ENCODE measurements around the gene DCAF10. TPM values are rescaled to one million over a fixed set of nuclear protein-coding genes. Genes with fewer than 3 reads are reported as not detected.

The DCAF10 gene
- total RNA-seq, 2 experiments from 2014 or later: 12.8 to 20.8 TPM

GRCh38 chr9:37839496-37840461 is 39.2 kb downstream of the DCAF10 start:
- no TSS peak for BruUV-seq (replicated peaks)
- Histone ChIP-seq H3K4me2 (ENCODE audit: low read length) (no peak overlapping the region), H3K36me3 (ENCODE audit: insufficient read depth, low read length) (peaks cover 25% of the 10 kb centered on the region; the same call in 1 of the 2 replicates)

GRCh38 chr9:37840560-37841194 is 40.1 kb downstream of the DCAF10 start:
- Histone ChIP-seq H3K27ac (ENCODE audit: low read depth, low read length, poor library complexity, severe bottlenecking) (no peak overlapping the region), H3K9me3 (ENCODE audit: low read length) (no peaks in the 10 kb centered on the region), H3K4me2 (ENCODE audit: low read length) (no peak overlapping the region), H4K20me1 (ENCODE audit: insufficient read depth, low read length) (no peaks in the 10 kb centered on the region), H3K4me3 (ENCODE audit: low read depth, low read length, poor library complexity, severe bottlenecking) (no peak overlapping the region), H3K9me2 (ENCODE audit: insufficient read depth, low read length) (no peaks in the 10 kb centered on the region), H3K79me2 (ENCODE audit: insufficient read depth, low read depth, low read length) (no peaks in the 10 kb centered on the region), H2AFZ (ENCODE audit: low read length) (no peak overlapping the region), H3K36me3 (ENCODE audit: insufficient read depth, low read length) (peaks cover 34% of the 10 kb centered on the region), H3K4me1 (ENCODE audit: insufficient read depth, low read length, poor library complexity, severe bottlenecking) (no peaks in the 10 kb centered on the region)
- POLR2A ChIA-PET: interaction anchor here (0.6 to 1.2 kb wide), 2 partner anchors 15 to 108 kb away, joined by 3 to 4 read pairs; no protein-coding TSS in a partner anchor
- no peak for TF ChIP-seq EZH2phosphoT487 (IDR thresholded peaks at IDR 0.05; ENCODE audit: borderline replicate concordance, low read depth, low read length)
- intact Hi-C loops (cut with micrococcal nuclease; ENCODE audit: unreplicated experiment): loop anchor here (10.0 kb wide), 1 partner anchor 54 kb away; no protein-coding TSS in a partner anchor
- no TSS peak for BruUV-seq (replicated peaks)
- CTCF ChIA-PET (ENCODE audit: unreplicated experiment): no interaction called here
- no peak for DNase-seq (ENCODE audit: low spot score)

More at GRCh38 chr9:37839496-37840461, 39.2 kb downstream of the DCAF10 start:
- Histone ChIP-seq H3K9me2 (ENCODE audit: insufficient read depth, low read length) (no peaks in the 10 kb centered on the region), H3K4me1 (ENCODE audit: insufficient read depth, low read length, poor library complexity, severe bottlenecking) (no peaks in the 10 kb centered on the region), H3K79me2 (ENCODE audit: insufficient read depth, low read depth, low read length) (no peaks in the 10 kb centered on the region), H2AFZ (ENCODE audit: low read length) (no peak overlapping the region), H3K9me3 (ENCODE audit: low read length) (no peaks in the 10 kb centered on the region), H3K4me3 (ENCODE audit: low read depth, low read length, poor library complexity, severe bottlenecking) (no peak overlapping the region), H3K27ac (ENCODE audit: low read depth, low read length, poor library complexity, severe bottlenecking) (no peak overlapping the region), H4K20me1 (ENCODE audit: insufficient read depth, low read length) (no peaks in the 10 kb centered on the region)
- CTCF ChIA-PET (ENCODE audit: unreplicated experiment): no interaction called here
- no peak for DNase-seq (ENCODE audit: low spot score)
- TF ChIP-seq CTCF (conservative IDR thresholded peaks at IDR 0.05; ENCODE audit: low read length) (no peak), EZH2phosphoT487 (IDR thresholded peaks at IDR 0.05; ENCODE audit: borderline replicate concordance, low read depth, low read length) (no peak)
- intact Hi-C loops (cut with micrococcal nuclease; ENCODE audit: unreplicated experiment): loop anchor here (10.0 kb wide), 1 partner anchor 55 kb away; no protein-coding TSS in a partner anchor
- POLR2A ChIA-PET: interaction anchor here (0.6 to 1.2 kb wide), 2 partner anchors 16 to 107 kb away, joined by 3 to 4 read pairs; no protein-coding TSS in a partner anchor

- peaks cover 39% of the 10 kb centered on the region for H3K36me3 ChIP-seq (ENCODE audit: insufficient read depth, low read length)
- ChIA-PET POLR2A (interaction anchor here (0.6 kb wide), 1 partner anchor 32 kb away, joined by 3 read pairs; no protein-coding TSS in a partner anchor), CTCF (ENCODE audit: unreplicated experiment) (no interaction called here)
- no peaks in the 10 kb centered on the region for H3K79me2 ChIP-seq (ENCODE audit: insufficient read depth, low read depth, low read length)
- no peaks in the 10 kb centered on the region for H3K9me3 ChIP-seq (ENCODE audit: low read length)
- H3K4me2 ChIP-seq (ENCODE audit: low read length): no peak overlapping the region
- H2AFZ ChIP-seq (ENCODE audit: low read length): no peak overlapping the region
- H3K4me1 ChIP-seq (ENCODE audit: insufficient read depth, low read length, poor library complexity, severe bottlenecking): no peaks in the 10 kb centered on the region
- H3K4me3 ChIP-seq (ENCODE audit: low read depth, low read length, poor library complexity, severe bottlenecking): no peak overlapping the region
- no peaks in the 10 kb centered on the region for H3K9me2 ChIP-seq (ENCODE audit: insufficient read depth, low read length)
- no TSS peak for BruUV-seq (replicated peaks)
- intact Hi-C loops (cut with micrococcal nuclease; ENCODE audit: unreplicated experiment): no loop called here
- DNase-seq (ENCODE audit: low spot score): no peak
- no peaks in the 10 kb centered on the region for H4K20me1 ChIP-seq (ENCODE audit: insufficient read depth, low read length)
- no peak for TF ChIP-seq EZH2phosphoT487 (IDR thresholded peaks at IDR 0.05; ENCODE audit: borderline replicate concordance, low read depth, low read length)
- TF ChIP-seq CTCF (conservative IDR thresholded peaks at IDR 0.05; ENCODE audit: low read length): no peak
- H3K27ac ChIP-seq (ENCODE audit: low read depth, low read length, poor library complexity, severe bottlenecking): no peak overlapping the region
Measured at GRCh38 chr9:37852222-37852621, 51.6 kb downstream of the DCAF10 start.

Measured in OCI-LY7 (cell line).